NCI-H345 (cell line): ENCODE results near the gene CD40LG.

Experiments used
- DNase-seq: peaks from one replicate; lab custom pipeline; 2025; lab: John Stamatoyannopoulos, UW

CD40LG gene

GRCh38 chrX:136708348-136708747 is 60.4 kb downstream of the CD40LG start:
- no peak for DNase-seq
